Uterus (tissue), 4 donors: ENCODE results near the gene MAP3K7CL. TPM values are rescaled to one million over a fixed set of nuclear protein-coding genes. Genes with fewer than 3 reads are reported as not detected.

ENCODE experiments used
- DNase-seq, 2 donors: peaks; one replicate each; pipeline ENCODE4 v3.0.0-alpha.2; 2019 to 2020
- H3K27ac ChIP-seq, 2 donors: fragments of 200-600 bp; sonication (generic); 1 replicate in 1 of 2; 2 replicates in 1 of 2; pipeline ENCODE4 v1.5.1; 2016 to 2018
- H3K27me3 ChIP-seq, 2 donors: fragments of 200-600 bp; sonication (generic); one replicate each; pipeline ENCODE4 v1.5.1; 2018 to 2019; ENCODE audit warnings: control low read depth in 1 of 2
- H3K36me3 ChIP-seq, 2 donors: fragments of 200-600 bp; sonication (generic); one replicate each; pipeline ENCODE4 v1.5.1; 2019; ENCODE audit warnings: control low read depth in 1 of 2
- H3K4me1 ChIP-seq, 2 donors: fragments of 200-600 bp; sonication (generic); one replicate each; pipeline ENCODE4 v1.5.1; 2018 to 2019; ENCODE audit warnings: control low read depth in 1 of 2
- H3K4me3 ChIP-seq, 2 donors: fragments of 200-600 bp; sonication (generic); 1 replicate in 1 of 2; 2 replicates in 1 of 2; pipeline ENCODE4 v1.5.1; 2018 to 2019; ENCODE audit warnings: mild to moderate bottlenecking in 1 of 2
- H3K9me3 ChIP-seq, 2 donors: fragments of 200-600 bp; sonication (generic); one replicate each; pipeline ENCODE4 v1.5.1; 2019; ENCODE audit warnings: control low read depth in 1 of 2
- CTCF ChIP-seq, 4 experiments: fragments of 200-600 bp in 2 of 4; fragments of 450-650 bp in 2 of 4; sonication (generic) in 2 of 4; IDR thresholded peaks; one replicate each; pipeline ENCODE4 v1.5.1; 2016 to 2019; ENCODE audit warnings: antibody characterized with exemption in 4 of 4, mild to moderate bottlenecking in 2 of 4, moderate library complexity in 1 of 4
- POLR2A ChIP-seq, 2 donors: fragments of 450-650 bp; IDR thresholded peaks; one replicate each; pipeline ENCODE4 v1.6.1; 2016; ENCODE audit warnings: antibody characterized with exemption in 2 of 2, mild to moderate bottlenecking in 1 of 2, moderate library complexity in 1 of 2
- intact Hi-C: fragments of 100-400 bp; cut with DNase I; formaldehyde crosslinking; loops from one replicate; pipeline ENCODE4 v1.15.1; 2023; ENCODE audit warnings: low total_unique reads
- total RNA-seq, 4 donors: library from RNA; depleted of rRNA in 3 of 4; stranded (reverse); fragments of >200 nt in 3 of 4; gene quantifications; one replicate each; pipeline versions ENCODE4 v1.1.0 to v1.2.4, GENCODE V29; 2014 to 2023
- donor health status: DM: yes; HTN: yes; CAD: no.

Gene MAP3K7CL
- total RNA-seq, 4 donors from 2014 or later, result 2.3 to 7.3 (median 5.5) TPM

DNA sequence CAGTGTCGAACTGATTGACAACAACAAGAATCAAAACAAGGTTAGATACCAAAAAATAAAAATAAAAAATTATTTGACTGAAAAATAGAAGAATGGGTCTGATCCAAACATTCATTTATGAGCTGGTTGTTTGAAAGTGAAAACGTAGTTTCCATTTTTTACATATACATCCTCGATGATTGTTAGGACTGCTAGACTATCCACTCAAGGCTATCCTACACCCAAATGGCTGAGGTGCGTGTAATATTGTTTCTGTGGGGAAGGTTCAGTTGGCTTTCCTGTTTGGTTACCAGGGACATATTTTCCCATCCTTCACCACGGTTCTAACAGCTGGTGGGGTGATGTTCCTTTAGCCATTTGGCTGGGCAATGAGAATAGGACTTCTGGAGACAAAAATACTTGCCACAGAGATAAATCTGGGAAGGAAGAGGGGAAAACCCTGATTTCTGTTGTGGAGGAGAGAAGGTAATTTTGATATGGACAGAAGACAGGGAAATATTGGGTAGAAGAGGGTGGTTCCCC lies 66.3 kb downstream of the MAP3K7CL start:
- H3K36me3 ChIP-seq, result no peaks in the 10 kb centered on the region
- intact Hi-C loops, result no loop called here
- no peaks in the 10 kb centered on the region for H3K4me1 ChIP-seq
- TF ChIP-seq CTCF (IDR thresholded peaks at IDR 0.05), result no peak
- TF ChIP-seq POLR2A (IDR thresholded peaks at IDR 0.05), result no peak
- H3K9me3 ChIP-seq, result no peaks in the 10 kb centered on the region
- no peak overlapping the region for H3K4me3 ChIP-seq
- no peaks in the 10 kb centered on the region for H3K27me3 ChIP-seq
- peak overlapping the region in 1 of 2 donors; percentile 28 for H3K27ac ChIP-seq
- no peak for DNase-seq

DNA sequence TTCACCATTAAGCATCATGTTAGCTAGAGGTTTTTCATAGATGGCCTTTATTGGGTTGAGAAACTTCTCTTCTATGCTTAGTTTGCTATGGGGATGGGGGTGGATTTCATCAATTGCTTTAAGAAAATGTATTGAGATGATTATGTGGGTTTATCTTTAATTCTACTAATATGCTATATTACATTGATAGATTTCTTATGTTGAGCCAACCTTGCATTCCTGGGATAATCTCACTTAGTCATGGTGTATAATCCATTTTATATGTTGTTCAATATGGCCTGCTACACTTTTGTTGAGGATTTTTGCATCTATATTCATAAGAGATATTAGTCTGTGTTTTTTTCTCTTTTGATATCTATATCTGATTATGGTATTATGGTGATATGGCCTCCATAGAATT lies 70.7 kb downstream of the MAP3K7CL start:
- Histone ChIP-seq H3K27ac (no peak overlapping the region), H3K36me3 (no peaks in the 10 kb centered on the region), H3K4me1 (no peaks in the 10 kb centered on the region), H3K4me3 (no peak overlapping the region), H3K9me3 (no peaks in the 10 kb centered on the region), H3K27me3 (no peaks in the 10 kb centered on the region)
- intact Hi-C loops, result no loop called here
- DNase-seq, result no peak
- TF ChIP-seq CTCF (IDR thresholded peaks at IDR 0.05) (no peak), POLR2A (IDR thresholded peaks at IDR 0.05) (no peak)

- Histone ChIP-seq H3K4me1 (no peaks in the 10 kb centered on the region), H3K36me3 (no peaks in the 10 kb centered on the region), H3K4me3 (no peak overlapping the region), H3K27me3 (no peaks in the 10 kb centered on the region), H3K9me3 (no peaks in the 10 kb centered on the region), H3K27ac (no peak overlapping the region)
- no peak for DNase-seq
- intact Hi-C loops, result no loop called here
- TF ChIP-seq CTCF (IDR thresholded peaks at IDR 0.05) (no peak), POLR2A (IDR thresholded peaks at IDR 0.05) (no peak)
Observed at GRCh38 chr21:29205009-29205408, 74.6 kb downstream of the MAP3K7CL start.

DNA sequence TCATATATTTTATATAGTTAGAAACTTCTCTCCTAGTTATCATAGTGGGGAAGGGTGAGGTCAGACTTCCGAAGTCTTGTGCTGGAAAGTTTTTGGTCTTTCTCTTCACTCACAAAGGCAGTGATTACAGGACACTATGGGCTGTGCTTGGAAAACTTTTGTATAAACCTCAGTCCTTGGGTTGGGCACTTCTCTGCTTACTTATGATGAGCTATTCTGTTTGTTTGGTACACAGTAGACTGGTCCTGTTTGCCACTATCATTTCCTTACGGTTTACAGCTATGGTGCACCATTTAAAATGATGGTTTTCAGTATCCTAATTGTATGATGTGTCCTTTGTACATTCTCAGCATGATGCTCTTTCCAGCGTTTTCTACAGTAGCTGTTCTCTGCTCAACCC lies 75.5 kb downstream of the MAP3K7CL start:
- H3K36me3 ChIP-seq, result no peaks in the 10 kb centered on the region
- DNase-seq, result no peak
- H3K27me3 ChIP-seq, result no peaks in the 10 kb centered on the region
- H3K27ac ChIP-seq, result no peak overlapping the region
- intact Hi-C loops, result no loop called here
- TF ChIP-seq POLR2A (IDR thresholded peaks at IDR 0.05) (no peak), CTCF (IDR thresholded peaks at IDR 0.05) (no peak)
- no peak overlapping the region for H3K4me3 ChIP-seq
- H3K9me3 ChIP-seq, result no peaks in the 10 kb centered on the region
- no peaks in the 10 kb centered on the region for H3K4me1 ChIP-seq

GRCh38 chr21:29206445-29206844 lies 76.0 kb downstream of the MAP3K7CL start:
- Histone ChIP-seq H3K4me1 (no peaks in the 10 kb centered on the region), H3K9me3 (no peaks in the 10 kb centered on the region), H3K27ac (no peak overlapping the region), H3K27me3 (no peaks in the 10 kb centered on the region), H3K4me3 (no peak overlapping the region), H3K36me3 (no peaks in the 10 kb centered on the region)
- DNase-seq, result no peak
- TF ChIP-seq POLR2A (IDR thresholded peaks at IDR 0.05), result no peak
- TF ChIP-seq CTCF (IDR thresholded peaks at IDR 0.05), result no peak
- intact Hi-C loops, result no loop called here
